HG02870 (cell line): ENCODE measurements around the gene MMEL1.
"Not testable (repeated sequence)": the region's sequence is repeated elsewhere in the genome, so short reads cannot be mapped to it uniquely, and the experiment has no call there.

Source experiments
- ATAC-seq: cut with Tn5 transposase; IDR thresholded peaks from one replicate; pipeline ENCODE4 v1.9.1; 2021; ENCODE audit warnings: mild to moderate bottlenecking, moderate library complexity; ENCODE audit not compliant: unreplicated experiment

MMEL1 gene

GRCh38 chr1:2560299-2561073 is 72.3 kb downstream of the MMEL1 start:
- ATAC-seq: no peak

- no peak for ATAC-seq
Observed at GRCh38 chr1:2559509-2560298, 73.1 kb downstream of the MMEL1 start.

- no peak for ATAC-seq
Observed at GRCh38 chr1:2558861-2559260, 74.0 kb downstream of the MMEL1 start.

GRCh38 chr1:2558420-2558819 is 74.4 kb downstream of the MMEL1 start:
- no peak for ATAC-seq

- no peak for ATAC-seq
Observed at GRCh38 chr1:2557482-2558400, 75.1 kb downstream of the MMEL1 start.

GRCh38 chr1:2556678-2557481 is 75.9 kb downstream of the MMEL1 start:
- no peak for ATAC-seq

- ATAC-seq: peak; percentile 28
Observed at GRCh38 chr1:2556277-2556677, 76.5 kb downstream of the MMEL1 start, which contains the start of gene TNFRSF14. TSS of gene TNFRSF14 (plus strand) at chr1:2556371. CDS start at chr1:2556665, 294 bp downstream.

GRCh38 chr1:2555634-2556276 is 77.1 kb downstream of the MMEL1 start:
- ATAC-seq: peak; percentile 31

- ATAC-seq: no peak
Observed at GRCh38 chr1:2554621-2555387, 78.0 kb downstream of the MMEL1 start.

- no peak for ATAC-seq
Observed at GRCh38 chr1:2553871-2554620, 78.8 kb downstream of the MMEL1 start.

- not testable (repeated sequence) for ATAC-seq
Observed at GRCh38 chr1:2553076-2553475, 79.7 kb downstream of the MMEL1 start.

- no peak for ATAC-seq
Observed at GRCh38 chr1:2552189-2552588, 80.6 kb downstream of the MMEL1 start.

GRCh38 chr1:2551544-2551943 is 81.3 kb downstream of the MMEL1 start:
- not testable (repeated sequence) for ATAC-seq

GRCh38 chr1:2550309-2550861 is 82.4 kb downstream of the MMEL1 start:
- ATAC-seq: not testable (repeated sequence)

- ATAC-seq: not testable (repeated sequence)
Observed at GRCh38 chr1:2549367-2550029, 83.3 kb downstream of the MMEL1 start.

GRCh38 chr1:2548068-2548589 is 84.7 kb downstream of the MMEL1 start:
- no peak for ATAC-seq
